ENCODE results near the gene ARMC3.

- TF ChIP-seq POLR2AphosphoS5 (IDR thresholded peaks at IDR 0.05) = no peak
- TF ChIP-seq EP300 (IDR thresholded peaks at IDR 0.05) = no peak
- no peak for TF ChIP-seq POLR2A (IDR thresholded peaks at IDR 0.05)
These were observed 59.1 kb downstream of the ARMC3 start for GRCh38 chr10:22986771-22987542.
